IPS-20b (cell line): Measurements from ENCODE around the gene HS3ST1.
"Not testable (repeated sequence)": the region's sequence is repeated elsewhere in the genome, so short reads cannot be mapped to it uniquely, and the experiment has no call there.

ENCODE experiments used
- H3K27ac ChIP-seq: one replicate; pipeline ENCODE4 v1.5.1; 2013; ENCODE audit warnings: low read length
- H3K27me3 ChIP-seq: 2 replicates; pipeline ENCODE4 v1.6.1; 2013; ENCODE audit warnings: mild to moderate bottlenecking, low read length, inconsistent platforms; ENCODE audit not compliant: insufficient read depth
- H3K36me3 ChIP-seq: 2 replicates; pipeline ENCODE4 v1.6.1; 2013; ENCODE audit warnings: low read depth, mild to moderate bottlenecking, inconsistent platforms, low read length, moderate library complexity; ENCODE audit not compliant: insufficient read depth
- H3K4me1 ChIP-seq: 2 replicates; pipeline ENCODE4 v1.6.1; 2013; ENCODE audit warnings: mild to moderate bottlenecking, control low read depth, inconsistent platforms, low read length, moderate library complexity; ENCODE audit not compliant: insufficient read depth
- H3K4me3 ChIP-seq: 2 replicates; pipeline ENCODE4 v1.5.1; 2013; ENCODE audit warnings: mild to moderate bottlenecking, low read length, inconsistent platforms
- H3K9ac ChIP-seq: 2 replicates; pipeline ENCODE4 v1.6.1; 2013; ENCODE audit warnings: low read depth, mild to moderate bottlenecking, inconsistent platforms, low read length, moderate library complexity
- H3K9me3 ChIP-seq: 2 replicates; pipeline ENCODE4 v1.6.1; 2013; ENCODE audit warnings: mild to moderate bottlenecking, low read depth, low read length, inconsistent platforms; ENCODE audit not compliant: insufficient read depth

The HS3ST1 gene

GRCh38 chr4:11397819-11398610 lies 30.7 kb downstream of the HS3ST1 start:
- no peaks in the 10 kb centered on the region for H3K36me3 ChIP-seq
- no peaks in the 10 kb centered on the region for H3K9me3 ChIP-seq
- peaks cover 7% of the 10 kb centered on the region; the same call in 1 of the 2 replicates for H3K4me1 ChIP-seq
- H3K4me3 ChIP-seq, result no peak overlapping the region
- H3K27me3 ChIP-seq, result no peaks in the 10 kb centered on the region
- no peak overlapping the region for H3K27ac ChIP-seq
- no peak overlapping the region for H3K9ac ChIP-seq

GRCh38 chr4:11397146-11397545 lies 31.5 kb downstream of the HS3ST1 start:
- Histone ChIP-seq H3K9me3 (no peaks in the 10 kb centered on the region), H3K27me3 (no peaks in the 10 kb centered on the region), H3K36me3 (no peaks in the 10 kb centered on the region), H3K9ac (no peak overlapping the region), H3K27ac (no peak overlapping the region), H3K4me3 (no peak overlapping the region), H3K4me1 (peaks cover 7% of the 10 kb centered on the region; the same call in 1 of the 2 replicates)

GRCh38 chr4:11393551-11393950 lies 35.1 kb downstream of the HS3ST1 start:
- Histone ChIP-seq H3K27me3 (no peaks in the 10 kb centered on the region), H3K4me3 (no peak overlapping the region), H3K9ac (no peak overlapping the region), H3K4me1 (peaks cover 7% of the 10 kb centered on the region; the same call in 1 of the 2 replicates), H3K9me3 (no peaks in the 10 kb centered on the region), H3K36me3 (no peaks in the 10 kb centered on the region), H3K27ac (no peak overlapping the region)

GRCh38 chr4:11384072-11384471 lies 44.6 kb downstream of the HS3ST1 start:
- not testable (repeated sequence) for H3K4me3 ChIP-seq, H3K27ac ChIP-seq, H3K27me3 ChIP-seq, H3K9ac ChIP-seq, H3K9me3 ChIP-seq, H3K36me3 ChIP-seq, H3K4me1 ChIP-seq

- no peaks in the 10 kb centered on the region for H3K27me3 ChIP-seq
- H3K9ac ChIP-seq, result no peak overlapping the region
- no peaks in the 10 kb centered on the region for H3K36me3 ChIP-seq
- H3K4me3 ChIP-seq, result no peak overlapping the region
- no peaks in the 10 kb centered on the region for H3K9me3 ChIP-seq
- H3K27ac ChIP-seq, result no peak overlapping the region
- H3K4me1 ChIP-seq, result no peaks in the 10 kb centered on the region
Observed at GRCh38 chr4:11376571-11376970, 52.1 kb downstream of the HS3ST1 start.

GRCh38 chr4:11376146-11376545 lies 52.5 kb downstream of the HS3ST1 start:
- no peaks in the 10 kb centered on the region for H3K27me3 ChIP-seq
- no peaks in the 10 kb centered on the region for H3K36me3 ChIP-seq
- no peak overlapping the region for H3K9ac ChIP-seq
- no peak overlapping the region for H3K27ac ChIP-seq
- no peaks in the 10 kb centered on the region for H3K9me3 ChIP-seq
- no peaks in the 10 kb centered on the region for H3K4me1 ChIP-seq
- no peak overlapping the region for H3K4me3 ChIP-seq

GRCh38 chr4:11368701-11369115 lies 60.0 kb downstream of the HS3ST1 start:
- Histone ChIP-seq H3K9me3 (no peaks in the 10 kb centered on the region), H3K27me3 (no peaks in the 10 kb centered on the region), H3K9ac (no peak overlapping the region), H3K4me1 (no peaks in the 10 kb centered on the region), H3K27ac (no peak overlapping the region), H3K4me3 (no peak overlapping the region), H3K36me3 (no peaks in the 10 kb centered on the region)

- H3K36me3 ChIP-seq, result no peaks in the 10 kb centered on the region
- H3K27me3 ChIP-seq, result no peaks in the 10 kb centered on the region
- H3K4me1 ChIP-seq, result no peaks in the 10 kb centered on the region
- no peaks in the 10 kb centered on the region for H3K9me3 ChIP-seq
- H3K27ac ChIP-seq, result no peak overlapping the region
- no peak overlapping the region for H3K9ac ChIP-seq
- H3K4me3 ChIP-seq, result no peak overlapping the region
Observed at GRCh38 chr4:11367371-11367770, 61.3 kb downstream of the HS3ST1 start.

- H3K4me3 ChIP-seq, result no peak overlapping the region
- H3K27ac ChIP-seq, result no peak overlapping the region
- no peaks in the 10 kb centered on the region for H3K4me1 ChIP-seq
- H3K27me3 ChIP-seq, result no peaks in the 10 kb centered on the region
- no peaks in the 10 kb centered on the region for H3K36me3 ChIP-seq
- H3K9me3 ChIP-seq, result no peaks in the 10 kb centered on the region
- no peak overlapping the region for H3K9ac ChIP-seq
Observed at GRCh38 chr4:11366859-11367258, 61.8 kb downstream of the HS3ST1 start.

GRCh38 chr4:11365039-11365438 lies 63.7 kb downstream of the HS3ST1 start:
- H3K27me3 ChIP-seq, result no peaks in the 10 kb centered on the region
- no peaks in the 10 kb centered on the region for H3K9me3 ChIP-seq
- no peaks in the 10 kb centered on the region for H3K36me3 ChIP-seq
- H3K4me3 ChIP-seq, result no peak overlapping the region
- H3K9ac ChIP-seq, result no peak overlapping the region
- no peak overlapping the region for H3K27ac ChIP-seq
- no peaks in the 10 kb centered on the region for H3K4me1 ChIP-seq

GRCh38 chr4:11359591-11359990 lies 69.1 kb downstream of the HS3ST1 start:
- peaks cover 5% of the 10 kb centered on the region; the same call in 1 of the 2 replicates for H3K9me3 ChIP-seq
- no peaks in the 10 kb centered on the region for H3K36me3 ChIP-seq
- H3K27me3 ChIP-seq, result no peaks in the 10 kb centered on the region
- no peak overlapping the region for H3K4me3 ChIP-seq
- no peak overlapping the region for H3K27ac ChIP-seq
- peaks cover 6% of the 10 kb centered on the region; the same call in 1 of the 2 replicates for H3K4me1 ChIP-seq
- no peak overlapping the region for H3K9ac ChIP-seq

GRCh38 chr4:11355226-11355625 lies 73.5 kb downstream of the HS3ST1 start:
- no peak overlapping the region for H3K9ac ChIP-seq
- peaks cover 6% of the 10 kb centered on the region; the same call in 1 of the 2 replicates for H3K4me1 ChIP-seq
- H3K27me3 ChIP-seq, result no peaks in the 10 kb centered on the region
- H3K9me3 ChIP-seq, result peaks cover 5% of the 10 kb centered on the region; the same call in 1 of the 2 replicates
- H3K36me3 ChIP-seq, result no peaks in the 10 kb centered on the region
- no peak overlapping the region for H3K27ac ChIP-seq
- no peak overlapping the region for H3K4me3 ChIP-seq
